GM19099 (cell line): ENCODE data around the gene CD151.

Source experiments
- POLR2A ChIP-seq: IDR thresholded peaks from 3 replicates; pipeline ENCODE4 v1.6.1; 2011; ENCODE audit warnings: low read depth; ENCODE audit not compliant: insufficient read length; ENCODE audit errors: extremely low read depth

The CD151 gene

DNA sequence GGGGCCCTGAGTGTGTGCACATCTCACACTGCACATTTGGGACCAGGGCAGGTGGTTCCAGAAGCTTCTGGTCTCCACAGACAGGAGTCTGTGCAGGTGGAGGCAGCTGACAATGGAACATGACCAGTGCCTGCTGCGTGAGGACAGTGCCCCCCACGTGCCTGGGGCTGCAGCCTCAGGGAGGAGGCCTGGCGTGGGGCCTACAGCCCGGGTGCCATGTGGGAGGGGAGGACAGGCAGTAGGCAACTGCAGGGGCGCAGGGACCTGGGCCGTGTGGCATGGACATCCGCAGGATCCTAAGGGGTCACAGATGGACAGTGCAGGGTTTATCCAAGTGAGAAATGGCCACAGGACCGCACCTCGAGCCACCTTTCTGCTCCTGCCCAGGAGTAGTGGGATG is 38.7 kb downstream of the CD151 start:
- no peak for TF ChIP-seq POLR2A

DNA sequence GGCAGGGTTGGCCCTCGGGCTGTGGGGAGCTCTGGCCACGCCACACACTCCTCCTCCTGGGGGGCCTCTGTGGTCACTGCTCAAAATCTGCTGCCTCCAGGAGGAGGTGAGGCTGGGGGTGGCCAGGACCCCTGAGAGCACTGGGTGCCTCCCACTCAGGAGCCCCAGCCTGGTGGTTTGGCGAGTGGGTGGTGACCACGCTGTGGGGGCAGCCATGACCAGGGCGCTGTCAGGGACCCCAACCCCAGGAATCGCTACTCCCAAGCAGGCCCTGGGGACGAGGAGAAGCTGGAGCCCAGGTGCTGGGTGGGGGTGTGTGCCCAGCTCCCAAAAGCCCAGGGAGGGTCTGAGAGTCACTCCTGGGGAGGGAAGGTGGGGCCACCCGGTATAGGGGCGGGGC is 40.0 kb downstream of the CD151 start:
- TF ChIP-seq POLR2A, result no peak

DNA sequence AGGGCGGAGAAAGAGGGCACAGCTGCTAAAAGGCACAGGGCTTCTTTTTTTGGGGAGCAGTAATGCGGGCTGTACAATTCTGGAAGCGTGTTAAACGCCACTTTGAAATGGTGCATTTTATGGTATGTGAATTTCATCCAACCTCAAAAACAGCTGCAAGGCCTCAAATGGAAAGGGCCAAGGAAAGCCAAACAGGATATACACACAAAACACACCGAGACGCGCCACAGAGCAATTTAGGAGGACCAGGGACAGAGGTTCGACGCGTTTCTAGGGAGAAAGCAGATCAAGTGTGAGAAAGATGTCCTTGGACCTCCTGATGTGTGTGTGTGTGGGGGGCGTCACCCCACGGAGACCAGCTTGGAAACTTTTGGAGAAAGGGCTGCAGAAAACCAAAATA is 41.0 kb downstream of the CD151 start:
- no peak for TF ChIP-seq POLR2A

DNA sequence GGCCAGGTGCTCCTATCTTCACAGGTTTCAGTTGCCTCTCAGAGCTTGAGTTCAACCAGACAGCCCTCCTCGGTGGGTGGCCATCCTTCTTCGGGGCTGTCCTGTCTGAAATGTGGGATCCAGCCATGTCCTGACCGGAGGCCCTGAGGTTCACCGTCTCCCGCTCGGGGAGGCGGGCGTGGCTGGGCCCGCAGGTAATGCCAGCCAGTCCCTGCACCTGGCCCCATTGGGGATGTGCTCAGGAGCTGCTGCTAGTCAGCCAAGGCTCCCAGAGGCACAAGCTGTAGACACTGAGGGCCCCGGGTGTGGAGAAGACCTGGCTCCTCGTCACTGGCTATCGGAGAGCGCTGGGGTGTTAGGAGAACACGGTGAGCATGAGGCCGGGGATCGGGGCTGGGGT is 42.5 kb downstream of the CD151 start:
- no peak for TF ChIP-seq POLR2A

DNA sequence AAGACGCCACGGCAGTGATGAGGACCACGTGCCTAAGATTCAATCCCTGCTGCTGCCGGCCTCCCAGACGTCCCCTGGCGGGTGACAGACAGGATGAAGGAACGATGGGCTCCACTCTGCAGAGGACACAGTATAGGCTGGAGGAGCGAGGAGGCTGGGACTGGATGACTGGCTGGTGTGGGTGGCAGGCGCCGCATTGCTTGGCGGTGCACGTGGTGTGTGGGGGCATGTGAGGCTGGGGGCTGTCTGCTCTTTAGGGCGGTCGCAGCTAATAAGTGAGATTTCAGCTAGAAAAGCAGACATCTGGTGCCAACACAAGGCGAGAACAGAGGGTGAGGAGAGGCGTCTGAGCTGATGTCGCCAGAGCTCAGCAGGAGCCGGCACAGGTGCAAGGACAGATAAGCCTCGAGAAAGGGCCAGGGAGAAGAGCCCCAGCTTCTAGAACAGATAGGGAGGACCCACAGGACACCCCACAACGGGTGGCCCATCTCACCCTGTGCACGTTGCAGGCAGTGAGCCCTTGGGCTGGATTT is 43.1 kb downstream of the CD151 start:
- TF ChIP-seq POLR2A, result no peak

DNA sequence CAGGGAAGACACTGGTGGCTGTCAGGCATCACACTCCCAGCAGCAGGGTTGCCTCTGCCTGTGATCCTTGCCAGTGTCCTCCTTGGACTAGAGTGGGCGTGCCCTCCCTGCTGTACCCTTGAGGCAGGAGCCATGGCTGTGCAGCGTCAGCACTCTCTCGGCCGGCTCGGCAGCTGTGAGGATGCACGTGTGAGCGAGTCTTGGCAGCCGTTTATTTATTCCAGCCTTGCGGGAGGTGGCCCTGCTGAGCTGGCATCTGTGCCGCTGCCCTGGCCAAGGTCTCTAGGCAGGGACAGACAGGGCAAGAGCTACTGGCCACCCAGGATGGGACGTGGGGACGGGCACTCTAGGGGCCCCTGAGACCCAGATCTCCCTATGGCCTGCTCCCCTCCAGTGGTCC is 43.8 kb downstream of the CD151 start:
- no peak for TF ChIP-seq POLR2A

DNA sequence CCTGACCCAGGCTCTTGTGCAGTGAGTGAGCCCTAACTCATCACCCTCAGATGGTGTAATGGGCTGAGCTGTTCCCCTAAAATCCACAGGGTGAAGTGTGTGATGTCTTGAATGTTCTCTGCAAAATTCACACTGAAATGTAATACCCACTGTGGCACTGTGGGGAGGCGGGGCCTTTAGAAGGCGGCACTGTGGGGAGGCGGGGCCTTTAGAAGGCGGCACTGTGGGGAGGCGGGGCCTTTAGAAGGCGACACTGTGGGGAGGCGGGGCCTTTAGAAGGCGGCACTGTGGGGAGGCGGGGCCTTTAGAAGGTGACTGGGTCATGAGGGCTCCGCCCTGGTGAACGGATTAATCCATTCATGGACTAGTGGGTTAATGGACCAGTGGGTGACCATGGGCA is 44.8 kb downstream of the CD151 start:
- TF ChIP-seq POLR2A, result no peak

DNA sequence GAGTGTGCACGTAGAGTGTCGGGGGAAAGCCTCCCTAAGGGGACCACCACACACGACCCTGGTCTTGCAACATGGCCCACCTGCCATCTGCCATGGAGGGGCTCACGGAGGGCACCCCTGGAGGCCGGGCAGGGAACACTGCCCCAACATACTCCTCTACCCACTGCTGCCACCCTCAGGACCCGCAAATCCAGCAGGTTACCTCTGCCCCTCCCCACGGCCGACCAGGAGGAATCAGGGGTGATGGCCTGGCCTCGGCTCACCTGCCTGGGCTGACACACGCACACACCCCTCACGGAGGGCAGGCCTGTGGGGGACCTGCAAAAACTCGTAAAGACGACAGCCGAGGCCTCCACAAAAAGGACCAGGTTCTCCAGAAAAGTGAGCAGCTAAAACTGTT is 47.7 kb downstream of the CD151 start:
- TF ChIP-seq POLR2A, result no peak

DNA sequence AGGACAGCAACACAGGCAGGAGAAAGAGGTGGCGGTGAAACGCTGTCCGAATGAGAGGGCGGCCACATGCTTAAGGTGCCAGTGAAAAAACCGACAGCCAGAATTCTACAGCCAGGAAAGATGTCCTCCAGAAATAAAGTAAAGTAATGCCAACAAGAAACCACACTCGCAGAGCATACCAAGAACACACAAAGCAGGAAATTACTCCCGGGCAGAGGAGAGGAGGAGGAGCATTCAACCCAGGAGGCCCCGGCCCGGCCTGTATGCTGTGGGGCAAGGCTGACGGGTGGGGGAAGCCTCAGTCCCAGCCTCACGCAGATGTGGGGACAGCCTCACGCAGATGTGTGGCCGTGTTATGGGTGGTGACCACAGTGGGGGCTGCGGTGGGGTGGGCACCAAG is 49.8 kb downstream of the CD151 start:
- TF ChIP-seq POLR2A, result no peak

DNA sequence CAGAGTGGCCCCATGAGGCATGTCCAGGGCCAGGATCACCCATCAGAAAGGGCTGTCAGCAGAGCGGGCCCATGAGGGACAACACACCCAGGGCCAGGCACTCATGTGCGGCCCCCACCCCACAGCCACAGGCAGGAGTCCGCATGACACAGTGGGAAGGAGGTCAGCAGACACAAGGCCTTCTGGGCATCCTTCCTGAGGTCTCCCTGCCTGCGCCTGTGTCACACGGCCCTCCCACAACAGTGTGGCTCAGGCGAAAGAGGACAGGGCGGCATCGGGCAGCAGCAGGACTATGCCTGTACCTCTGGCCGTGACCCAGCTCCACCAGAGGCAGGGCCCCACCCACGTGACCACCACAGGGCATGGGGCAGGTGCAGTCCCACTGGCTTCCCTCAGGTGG is 50.8 kb downstream of the CD151 start:
- no peak for TF ChIP-seq POLR2A

DNA sequence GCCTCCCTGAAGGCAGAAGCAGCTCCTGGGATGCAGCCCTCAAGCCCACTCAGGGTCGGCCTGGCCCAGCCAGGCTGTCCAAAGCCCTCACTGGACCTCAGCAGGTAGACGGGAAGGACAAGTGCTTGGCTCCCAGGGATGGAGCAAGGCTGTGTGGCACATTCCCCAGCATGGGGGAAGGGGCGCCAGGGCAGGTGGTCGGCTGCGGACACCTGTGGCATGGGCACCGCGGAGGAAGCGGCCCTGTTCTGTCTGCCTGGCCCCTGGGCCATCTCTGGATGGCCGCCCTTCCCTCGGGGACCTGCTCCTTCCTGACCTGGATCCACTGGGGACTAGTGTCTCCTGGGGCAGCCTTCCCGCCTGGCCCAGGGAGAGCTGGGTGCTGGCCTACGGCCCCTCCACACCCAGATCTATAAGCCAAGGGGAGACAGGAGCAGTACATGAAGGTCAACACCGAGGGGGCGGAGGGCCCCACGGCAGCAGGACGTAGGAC is 51.9 kb downstream of the CD151 start:
- no peak for TF ChIP-seq POLR2A

DNA sequence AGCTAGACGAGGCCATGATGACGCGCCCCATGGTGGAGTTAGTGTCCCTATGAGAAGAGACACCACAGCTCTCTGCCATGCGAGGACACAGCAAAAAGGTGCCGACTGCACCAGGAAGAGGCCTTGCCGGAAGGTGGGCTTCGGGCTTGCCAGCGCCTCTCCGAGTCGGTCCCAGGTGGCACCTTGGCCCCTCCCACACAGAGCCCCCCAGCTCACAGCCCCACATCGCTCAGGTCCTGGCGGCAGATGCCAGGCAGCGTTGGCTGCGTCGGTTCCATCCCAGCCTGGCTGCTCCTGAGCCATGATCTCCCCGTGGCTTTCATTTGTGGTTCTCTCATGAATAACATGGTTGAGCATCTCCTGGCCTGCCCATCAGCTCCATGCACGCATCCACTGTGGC is 53.8 kb downstream of the CD151 start:
- no peak for TF ChIP-seq POLR2A

DNA sequence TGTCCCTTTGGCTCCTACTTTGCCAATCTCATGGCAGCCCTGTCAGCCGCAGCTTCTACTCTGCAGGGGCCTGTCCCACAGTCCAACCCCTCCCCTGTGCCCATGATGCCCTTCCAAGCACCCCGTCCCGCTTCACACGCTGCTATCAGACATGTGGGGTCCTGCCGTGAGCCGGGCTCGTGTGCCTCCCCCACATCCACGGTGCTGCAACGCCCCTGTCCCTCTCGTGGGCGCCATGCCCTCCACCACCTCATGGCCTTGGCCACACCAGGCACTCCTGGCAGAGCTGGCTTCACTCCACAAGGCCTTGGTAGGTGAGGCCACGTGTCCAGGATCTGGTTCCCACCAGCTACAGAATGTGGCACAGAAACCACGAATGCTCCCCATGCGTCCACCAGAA is 54.8 kb downstream of the CD151 start:
- no peak for TF ChIP-seq POLR2A
